Upper lobe of left lung (tissue), 4 donors: ENCODE data around the gene SIL1.

ENCODE experiments used
- EP300 ChIP-seq, 4 donors: sonication (generic); formaldehyde crosslinking; IDR thresholded peaks; one replicate each; pipeline ENCODE4 v1.5.1; 2017; ENCODE audit warnings: antibody characterized with exemption in 4 of 4, control low read depth in 2 of 4
- TF ChIP-seq, protein P1 (sequence below), 6 experiments: fragments of 450-650 bp in 4 of 6; fragments of 200-600 bp in 2 of 6; sonication (generic) in 2 of 6; IDR thresholded peaks; one replicate each; pipeline ENCODE4 v1.5.1; 2016 to 2019; ENCODE audit warnings: antibody characterized with exemption in 6 of 6

GRCh38 chr5:139232147-139232724 lies 34.1 kb upstream of the SIL1 start:
- TF ChIP-seq, protein P1, sequence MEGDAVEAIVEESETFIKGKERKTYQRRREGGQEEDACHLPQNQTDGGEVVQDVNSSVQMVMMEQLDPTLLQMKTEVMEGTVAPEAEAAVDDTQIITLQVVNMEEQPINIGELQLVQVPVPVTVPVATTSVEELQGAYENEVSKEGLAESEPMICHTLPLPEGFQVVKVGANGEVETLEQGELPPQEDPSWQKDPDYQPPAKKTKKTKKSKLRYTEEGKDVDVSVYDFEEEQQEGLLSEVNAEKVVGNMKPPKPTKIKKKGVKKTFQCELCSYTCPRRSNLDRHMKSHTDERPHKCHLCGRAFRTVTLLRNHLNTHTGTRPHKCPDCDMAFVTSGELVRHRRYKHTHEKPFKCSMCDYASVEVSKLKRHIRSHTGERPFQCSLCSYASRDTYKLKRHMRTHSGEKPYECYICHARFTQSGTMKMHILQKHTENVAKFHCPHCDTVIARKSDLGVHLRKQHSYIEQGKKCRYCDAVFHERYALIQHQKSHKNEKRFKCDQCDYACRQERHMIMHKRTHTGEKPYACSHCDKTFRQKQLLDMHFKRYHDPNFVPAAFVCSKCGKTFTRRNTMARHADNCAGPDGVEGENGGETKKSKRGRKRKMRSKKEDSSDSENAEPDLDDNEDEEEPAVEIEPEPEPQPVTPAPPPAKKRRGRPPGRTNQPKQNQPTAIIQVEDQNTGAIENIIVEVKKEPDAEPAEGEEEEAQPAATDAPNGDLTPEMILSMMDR (IDR thresholded peaks at IDR 0.05) = no peak
- no peak for TF ChIP-seq EP300 (IDR thresholded peaks at IDR 0.05)
